ENCODE measurements around the gene ABHD14A.

DNA sequence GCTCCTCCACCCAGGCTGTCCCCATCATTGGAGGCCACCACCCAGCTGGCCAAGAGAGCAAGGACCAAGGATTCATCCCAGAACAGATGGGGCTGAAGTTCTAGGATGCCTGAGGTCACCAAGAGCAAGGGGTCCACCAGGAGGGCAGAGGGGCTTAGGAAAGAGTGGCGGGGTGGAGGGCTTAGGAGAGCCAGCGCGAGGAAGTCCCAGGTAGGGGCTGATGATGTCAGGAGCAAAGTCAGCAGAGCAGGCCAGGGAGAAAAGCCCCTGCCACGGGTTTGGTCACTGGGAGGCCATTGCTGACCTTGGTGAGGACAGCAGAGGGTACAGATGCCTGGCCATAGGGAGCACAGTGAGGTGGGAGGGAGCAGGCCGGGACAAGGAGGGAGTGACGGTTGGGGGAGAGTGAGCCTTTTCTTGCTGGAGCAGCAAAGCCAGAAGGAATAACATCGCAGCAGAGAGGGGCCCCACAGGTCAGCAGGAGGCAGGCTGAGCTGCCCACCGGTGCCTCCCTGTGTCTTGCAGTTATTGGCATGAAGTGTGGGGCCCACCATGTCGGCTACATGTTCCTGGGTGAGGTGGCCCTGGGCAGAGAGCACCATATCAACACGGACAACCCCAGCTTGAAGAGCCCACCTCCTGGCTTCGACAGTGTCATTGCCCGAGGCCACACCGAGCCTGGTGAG lies 27.5 kb upstream of the ABHD14A start:
- TF ChIP-seq, protein P1, sequence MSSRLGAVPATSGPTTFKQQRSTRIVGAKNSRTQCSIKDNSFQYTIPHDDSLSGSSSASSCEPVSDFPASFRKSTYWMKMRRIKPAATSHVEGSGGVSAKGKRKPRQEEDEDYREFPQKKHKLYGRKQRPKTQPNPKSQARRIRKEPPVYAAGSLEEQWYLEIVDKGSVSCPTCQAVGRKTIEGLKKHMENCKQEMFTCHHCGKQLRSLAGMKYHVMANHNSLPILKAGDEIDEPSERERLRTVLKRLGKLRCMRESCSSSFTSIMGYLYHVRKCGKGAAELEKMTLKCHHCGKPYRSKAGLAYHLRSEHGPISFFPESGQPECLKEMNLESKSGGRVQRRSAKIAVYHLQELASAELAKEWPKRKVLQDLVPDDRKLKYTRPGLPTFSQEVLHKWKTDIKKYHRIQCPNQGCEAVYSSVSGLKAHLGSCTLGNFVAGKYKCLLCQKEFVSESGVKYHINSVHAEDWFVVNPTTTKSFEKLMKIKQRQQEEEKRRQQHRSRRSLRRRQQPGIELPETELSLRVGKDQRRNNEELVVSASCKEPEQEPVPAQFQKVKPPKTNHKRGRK (CRISPR knock-in tag; IDR thresholded peaks at IDR 0.05; ENCODE audit: borderline replicate concordance): no peak
- TF ChIP-seq, protein P2, sequence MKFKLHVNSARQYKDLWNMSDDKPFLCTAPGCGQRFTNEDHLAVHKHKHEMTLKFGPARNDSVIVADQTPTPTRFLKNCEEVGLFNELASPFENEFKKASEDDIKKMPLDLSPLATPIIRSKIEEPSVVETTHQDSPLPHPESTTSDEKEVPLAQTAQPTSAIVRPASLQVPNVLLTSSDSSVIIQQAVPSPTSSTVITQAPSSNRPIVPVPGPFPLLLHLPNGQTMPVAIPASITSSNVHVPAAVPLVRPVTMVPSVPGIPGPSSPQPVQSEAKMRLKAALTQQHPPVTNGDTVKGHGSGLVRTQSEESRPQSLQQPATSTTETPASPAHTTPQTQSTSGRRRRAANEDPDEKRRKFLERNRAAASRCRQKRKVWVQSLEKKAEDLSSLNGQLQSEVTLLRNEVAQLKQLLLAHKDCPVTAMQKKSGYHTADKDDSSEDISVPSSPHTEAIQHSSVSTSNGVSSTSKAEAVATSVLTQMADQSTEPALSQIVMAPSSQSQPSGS (CRISPR knock-in tag; IDR thresholded peaks at IDR 0.05; ENCODE audit: borderline replicate concordance, low read depth): no peak
- TF ChIP-seq, protein P3, sequence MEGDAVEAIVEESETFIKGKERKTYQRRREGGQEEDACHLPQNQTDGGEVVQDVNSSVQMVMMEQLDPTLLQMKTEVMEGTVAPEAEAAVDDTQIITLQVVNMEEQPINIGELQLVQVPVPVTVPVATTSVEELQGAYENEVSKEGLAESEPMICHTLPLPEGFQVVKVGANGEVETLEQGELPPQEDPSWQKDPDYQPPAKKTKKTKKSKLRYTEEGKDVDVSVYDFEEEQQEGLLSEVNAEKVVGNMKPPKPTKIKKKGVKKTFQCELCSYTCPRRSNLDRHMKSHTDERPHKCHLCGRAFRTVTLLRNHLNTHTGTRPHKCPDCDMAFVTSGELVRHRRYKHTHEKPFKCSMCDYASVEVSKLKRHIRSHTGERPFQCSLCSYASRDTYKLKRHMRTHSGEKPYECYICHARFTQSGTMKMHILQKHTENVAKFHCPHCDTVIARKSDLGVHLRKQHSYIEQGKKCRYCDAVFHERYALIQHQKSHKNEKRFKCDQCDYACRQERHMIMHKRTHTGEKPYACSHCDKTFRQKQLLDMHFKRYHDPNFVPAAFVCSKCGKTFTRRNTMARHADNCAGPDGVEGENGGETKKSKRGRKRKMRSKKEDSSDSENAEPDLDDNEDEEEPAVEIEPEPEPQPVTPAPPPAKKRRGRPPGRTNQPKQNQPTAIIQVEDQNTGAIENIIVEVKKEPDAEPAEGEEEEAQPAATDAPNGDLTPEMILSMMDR (IDR thresholded peaks at IDR 0.05): no peak
- TF ChIP-seq, protein P4, sequence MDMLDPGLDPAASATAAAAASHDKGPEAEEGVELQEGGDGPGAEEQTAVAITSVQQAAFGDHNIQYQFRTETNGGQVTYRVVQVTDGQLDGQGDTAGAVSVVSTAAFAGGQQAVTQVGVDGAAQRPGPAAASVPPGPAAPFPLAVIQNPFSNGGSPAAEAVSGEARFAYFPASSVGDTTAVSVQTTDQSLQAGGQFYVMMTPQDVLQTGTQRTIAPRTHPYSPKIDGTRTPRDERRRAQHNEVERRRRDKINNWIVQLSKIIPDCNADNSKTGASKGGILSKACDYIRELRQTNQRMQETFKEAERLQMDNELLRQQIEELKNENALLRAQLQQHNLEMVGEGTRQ (CRISPR knock-in tag; IDR thresholded peaks at IDR 0.05): no peak
- TF ChIP-seq MXD4 (CRISPR knock-in tag; IDR thresholded peaks at IDR 0.05; ENCODE audit: borderline replicate concordance) (no peak), SP1 (CRISPR knock-in tag; conservative IDR thresholded peaks at IDR 0.05) (no peak), NFYB (CRISPR knock-in tag; conservative IDR thresholded peaks at IDR 0.05; ENCODE audit: low read depth) (no peak), NR1H2 (CRISPR knock-in tag; IDR thresholded peaks at IDR 0.05) (no peak), ZNF317 (CRISPR knock-in tag; IDR thresholded peaks at IDR 0.05; ENCODE audit: borderline replicate concordance, low read depth) (no peak), CREB1 (CRISPR knock-in tag; IDR thresholded peaks at IDR 0.05) (no peak)
- TF ChIP-seq, protein P5, sequence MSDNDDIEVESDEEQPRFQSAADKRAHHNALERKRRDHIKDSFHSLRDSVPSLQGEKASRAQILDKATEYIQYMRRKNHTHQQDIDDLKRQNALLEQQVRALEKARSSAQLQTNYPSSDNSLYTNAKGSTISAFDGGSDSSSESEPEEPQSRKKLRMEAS (CRISPR knock-in tag; IDR thresholded peaks at IDR 0.05): no peak
- TF ChIP-seq, protein P6, sequence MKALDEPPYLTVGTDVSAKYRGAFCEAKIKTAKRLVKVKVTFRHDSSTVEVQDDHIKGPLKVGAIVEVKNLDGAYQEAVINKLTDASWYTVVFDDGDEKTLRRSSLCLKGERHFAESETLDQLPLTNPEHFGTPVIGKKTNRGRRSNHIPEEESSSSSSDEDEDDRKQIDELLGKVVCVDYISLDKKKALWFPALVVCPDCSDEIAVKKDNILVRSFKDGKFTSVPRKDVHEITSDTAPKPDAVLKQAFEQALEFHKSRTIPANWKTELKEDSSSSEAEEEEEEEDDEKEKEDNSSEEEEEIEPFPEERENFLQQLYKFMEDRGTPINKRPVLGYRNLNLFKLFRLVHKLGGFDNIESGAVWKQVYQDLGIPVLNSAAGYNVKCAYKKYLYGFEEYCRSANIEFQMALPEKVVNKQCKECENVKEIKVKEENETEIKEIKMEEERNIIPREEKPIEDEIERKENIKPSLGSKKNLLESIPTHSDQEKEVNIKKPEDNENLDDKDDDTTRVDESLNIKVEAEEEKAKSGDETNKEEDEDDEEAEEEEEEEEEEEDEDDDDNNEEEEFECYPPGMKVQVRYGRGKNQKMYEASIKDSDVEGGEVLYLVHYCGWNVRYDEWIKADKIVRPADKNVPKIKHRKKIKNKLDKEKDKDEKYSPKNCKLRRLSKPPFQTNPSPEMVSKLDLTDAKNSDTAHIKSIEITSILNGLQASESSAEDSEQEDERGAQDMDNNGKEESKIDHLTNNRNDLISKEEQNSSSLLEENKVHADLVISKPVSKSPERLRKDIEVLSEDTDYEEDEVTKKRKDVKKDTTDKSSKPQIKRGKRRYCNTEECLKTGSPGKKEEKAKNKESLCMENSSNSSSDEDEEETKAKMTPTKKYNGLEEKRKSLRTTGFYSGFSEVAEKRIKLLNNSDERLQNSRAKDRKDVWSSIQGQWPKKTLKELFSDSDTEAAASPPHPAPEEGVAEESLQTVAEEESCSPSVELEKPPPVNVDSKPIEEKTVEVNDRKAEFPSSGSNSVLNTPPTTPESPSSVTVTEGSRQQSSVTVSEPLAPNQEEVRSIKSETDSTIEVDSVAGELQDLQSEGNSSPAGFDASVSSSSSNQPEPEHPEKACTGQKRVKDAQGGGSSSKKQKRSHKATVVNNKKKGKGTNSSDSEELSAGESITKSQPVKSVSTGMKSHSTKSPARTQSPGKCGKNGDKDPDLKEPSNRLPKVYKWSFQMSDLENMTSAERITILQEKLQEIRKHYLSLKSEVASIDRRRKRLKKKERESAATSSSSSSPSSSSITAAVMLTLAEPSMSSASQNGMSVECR (CRISPR knock-in tag; IDR thresholded peaks at IDR 0.05; ENCODE audit: borderline replicate concordance): no peak
- TF ChIP-seq, protein P7, sequence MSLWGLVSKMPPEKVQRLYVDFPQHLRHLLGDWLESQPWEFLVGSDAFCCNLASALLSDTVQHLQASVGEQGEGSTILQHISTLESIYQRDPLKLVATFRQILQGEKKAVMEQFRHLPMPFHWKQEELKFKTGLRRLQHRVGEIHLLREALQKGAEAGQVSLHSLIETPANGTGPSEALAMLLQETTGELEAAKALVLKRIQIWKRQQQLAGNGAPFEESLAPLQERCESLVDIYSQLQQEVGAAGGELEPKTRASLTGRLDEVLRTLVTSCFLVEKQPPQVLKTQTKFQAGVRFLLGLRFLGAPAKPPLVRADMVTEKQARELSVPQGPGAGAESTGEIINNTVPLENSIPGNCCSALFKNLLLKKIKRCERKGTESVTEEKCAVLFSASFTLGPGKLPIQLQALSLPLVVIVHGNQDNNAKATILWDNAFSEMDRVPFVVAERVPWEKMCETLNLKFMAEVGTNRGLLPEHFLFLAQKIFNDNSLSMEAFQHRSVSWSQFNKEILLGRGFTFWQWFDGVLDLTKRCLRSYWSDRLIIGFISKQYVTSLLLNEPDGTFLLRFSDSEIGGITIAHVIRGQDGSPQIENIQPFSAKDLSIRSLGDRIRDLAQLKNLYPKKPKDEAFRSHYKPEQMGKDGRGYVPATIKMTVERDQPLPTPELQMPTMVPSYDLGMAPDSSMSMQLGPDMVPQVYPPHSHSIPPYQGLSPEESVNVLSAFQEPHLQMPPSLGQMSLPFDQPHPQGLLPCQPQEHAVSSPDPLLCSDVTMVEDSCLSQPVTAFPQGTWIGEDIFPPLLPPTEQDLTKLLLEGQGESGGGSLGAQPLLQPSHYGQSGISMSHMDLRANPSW (CRISPR knock-in tag; conservative IDR thresholded peaks at IDR 0.05; ENCODE audit: low read depth): no peak
- TF ChIP-seq, protein P8, sequence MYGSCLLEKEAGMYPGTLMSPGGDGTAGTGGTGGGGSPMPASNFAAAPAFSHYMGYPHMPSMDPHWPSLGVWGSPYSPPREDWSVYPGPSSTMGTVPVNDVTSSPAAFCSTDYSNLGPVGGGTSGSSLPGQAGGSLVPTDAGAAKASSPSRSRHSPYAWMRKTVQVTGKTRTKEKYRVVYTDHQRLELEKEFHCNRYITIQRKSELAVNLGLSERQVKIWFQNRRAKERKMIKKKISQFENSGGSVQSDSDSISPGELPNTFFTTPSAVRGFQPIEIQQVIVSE (CRISPR knock-in tag; IDR thresholded peaks at IDR 0.05; ENCODE audit: borderline replicate concordance): no peak
